Measurements from ENCODE around the gene PIK3C2G.

The PIK3C2G gene

GRCh38 chr12:18576648-18577047 lies 315.3 kb downstream of the PIK3C2G start:
- TF ChIP-seq POLR2AphosphoS5 (IDR thresholded peaks at IDR 0.05; ENCODE audit: low read depth, low read length), result no peak
- no peak for TF ChIP-seq TAF1 (IDR thresholded peaks at IDR 0.05; ENCODE audit: low read depth, low read length)
- no peak for TF ChIP-seq SPI1 (IDR thresholded peaks at IDR 0.05; ENCODE audit: low read depth, low read length)
- TF ChIP-seq POLR2A (IDR thresholded peaks at IDR 0.05; ENCODE audit: low read depth, low read length), result no peak
- TF ChIP-seq POU2F2 (IDR thresholded peaks at IDR 0.05; ENCODE audit: low read depth, low read length), result no peak
- no peak for TF ChIP-seq PAX5 (IDR thresholded peaks at IDR 0.05; ENCODE audit: insufficient read depth, low read length, severe bottlenecking)
- FAIRE-seq, result no peak
- DNase-seq (ENCODE audit: insufficient read length, low spot score), result no peak

DNA sequence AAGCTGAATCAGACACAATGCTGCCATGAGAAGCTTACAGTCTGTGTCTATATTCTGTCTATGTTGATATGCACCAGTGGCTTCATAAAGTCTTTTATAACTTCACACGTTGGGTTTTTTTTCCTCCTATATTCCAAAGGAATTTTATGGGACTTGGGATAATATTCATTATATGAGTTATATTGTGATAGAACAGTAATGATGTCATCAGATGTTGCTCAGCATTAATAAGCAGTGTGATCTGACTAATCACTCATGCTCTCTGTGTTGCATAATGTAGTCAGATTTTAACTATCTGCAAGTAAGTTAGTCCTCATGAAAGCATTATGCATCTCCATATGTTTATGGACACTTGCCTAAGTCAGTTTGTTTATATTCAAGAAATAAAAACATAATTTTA lies 316.9 kb downstream of the PIK3C2G start:
- DNase-seq (ENCODE audit: insufficient read length, low spot score) (no peak), FAIRE-seq (no peak)
- no peak for TF ChIP-seq POU2F2 (IDR thresholded peaks at IDR 0.05; ENCODE audit: low read depth, low read length)
- TF ChIP-seq TAF1 (IDR thresholded peaks at IDR 0.05; ENCODE audit: low read depth, low read length), result no peak

DNA sequence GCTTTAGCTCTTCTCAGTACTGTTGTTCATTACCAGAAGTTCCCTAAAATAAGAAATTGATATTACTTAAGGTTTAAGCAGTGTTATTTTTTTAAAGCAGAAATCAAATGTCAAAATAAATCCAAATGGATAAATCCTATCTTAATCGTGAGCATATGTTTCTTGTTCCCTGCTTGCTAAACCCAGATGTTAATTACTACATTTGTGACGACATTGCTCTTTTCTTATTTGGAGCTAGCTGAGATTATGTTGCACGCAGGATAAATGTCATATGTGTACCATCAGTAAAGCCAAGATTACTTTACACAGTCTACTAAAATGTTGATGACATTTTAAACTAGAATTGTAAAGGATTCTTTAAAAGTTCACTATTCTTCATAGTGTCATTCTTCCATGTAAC lies 319.0 kb downstream of the PIK3C2G start:
- no peak for DNase-seq (ENCODE audit: insufficient read length, low spot score)
- no peak for FAIRE-seq
- no peak for TF ChIP-seq PAX5 (IDR thresholded peaks at IDR 0.05; ENCODE audit: insufficient read depth, low read length, severe bottlenecking)
- no peak for TF ChIP-seq POLR2A (IDR thresholded peaks at IDR 0.05; ENCODE audit: low read depth, low read length)
- TF ChIP-seq POU2F2 (IDR thresholded peaks at IDR 0.05; ENCODE audit: low read depth, low read length), result no peak
- no peak for TF ChIP-seq SPI1 (IDR thresholded peaks at IDR 0.05; ENCODE audit: low read depth, low read length)
- no peak for TF ChIP-seq POLR2AphosphoS5 (IDR thresholded peaks at IDR 0.05; ENCODE audit: low read depth, low read length)
- TF ChIP-seq TAF1 (IDR thresholded peaks at IDR 0.05; ENCODE audit: low read depth, low read length), result no peak

DNA sequence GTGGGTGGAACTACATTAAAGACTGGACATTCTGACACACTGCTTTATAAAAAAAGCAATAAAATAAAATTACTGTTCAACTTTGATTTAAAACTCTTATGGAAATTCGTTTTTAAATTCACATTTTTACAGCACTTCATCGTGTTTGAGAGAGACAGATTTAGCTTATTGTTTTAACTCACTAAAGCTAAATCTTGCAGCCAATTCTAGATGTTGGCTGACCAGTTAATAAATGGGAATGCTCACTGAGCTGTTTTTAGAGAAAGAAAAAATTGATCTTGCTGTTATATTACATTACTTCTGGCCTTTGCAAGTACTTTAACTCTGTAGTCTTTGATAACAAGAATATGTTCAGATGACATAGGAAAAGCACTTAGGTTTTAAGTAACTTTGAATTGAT lies 319.4 kb downstream of the PIK3C2G start:
- no peak for DNase-seq (ENCODE audit: insufficient read length, low spot score)
- TF ChIP-seq SPI1 (IDR thresholded peaks at IDR 0.05; ENCODE audit: low read depth, low read length) (no peak), POLR2A (IDR thresholded peaks at IDR 0.05; ENCODE audit: low read depth, low read length) (no peak), POU2F2 (IDR thresholded peaks at IDR 0.05; ENCODE audit: low read depth, low read length) (no peak), PAX5 (IDR thresholded peaks at IDR 0.05; ENCODE audit: insufficient read depth, low read length, severe bottlenecking) (no peak), TAF1 (IDR thresholded peaks at IDR 0.05; ENCODE audit: low read depth, low read length) (no peak), POLR2AphosphoS5 (IDR thresholded peaks at IDR 0.05; ENCODE audit: low read depth, low read length) (no peak)
- FAIRE-seq, result no peak

- FAIRE-seq (no peak), DNase-seq (ENCODE audit: insufficient read length, low spot score) (no peak)
- no peak for TF ChIP-seq PAX5 (IDR thresholded peaks at IDR 0.05; ENCODE audit: insufficient read depth, low read length, severe bottlenecking)
- no peak for TF ChIP-seq POLR2A (IDR thresholded peaks at IDR 0.05; ENCODE audit: low read depth, low read length)
- no peak for TF ChIP-seq SPI1 (IDR thresholded peaks at IDR 0.05; ENCODE audit: low read depth, low read length)
- TF ChIP-seq POLR2AphosphoS5 (IDR thresholded peaks at IDR 0.05; ENCODE audit: low read depth, low read length), result no peak
- TF ChIP-seq TAF1 (IDR thresholded peaks at IDR 0.05; ENCODE audit: low read depth, low read length), result no peak
- TF ChIP-seq POU2F2 (IDR thresholded peaks at IDR 0.05; ENCODE audit: low read depth, low read length), result no peak
Observed at GRCh38 chr12:18581232-18581962, 320.1 kb downstream of the PIK3C2G start.

DNA sequence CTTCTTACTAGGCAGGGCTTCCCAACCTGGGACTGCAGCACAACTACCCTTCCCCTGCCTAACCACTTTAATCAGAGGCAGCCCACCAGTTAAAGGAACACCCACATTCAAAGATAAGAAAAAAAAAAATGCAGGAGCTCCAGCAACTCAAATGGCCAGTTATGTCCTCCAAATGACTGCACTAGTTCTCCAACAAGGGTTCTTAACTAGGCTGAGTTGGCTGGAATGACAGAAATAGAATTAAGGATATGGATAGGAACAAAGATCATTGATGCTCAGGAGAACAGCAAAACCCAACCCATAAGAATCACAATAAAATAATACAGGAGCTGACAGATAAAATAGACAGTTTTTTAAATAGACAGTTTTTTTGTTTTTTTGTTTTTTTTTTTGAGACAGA lies 322.3 kb downstream of the PIK3C2G start:
- FAIRE-seq (no peak), DNase-seq (ENCODE audit: insufficient read length, low spot score) (no peak)
- TF ChIP-seq TAF1 (IDR thresholded peaks at IDR 0.05; ENCODE audit: low read depth, low read length), result no peak
- TF ChIP-seq POLR2AphosphoS5 (IDR thresholded peaks at IDR 0.05; ENCODE audit: low read depth, low read length), result no peak
- TF ChIP-seq POU2F2 (IDR thresholded peaks at IDR 0.05; ENCODE audit: low read depth, low read length), result no peak
- no peak for TF ChIP-seq PAX5 (IDR thresholded peaks at IDR 0.05; ENCODE audit: insufficient read depth, low read length, severe bottlenecking)
- TF ChIP-seq POLR2A (IDR thresholded peaks at IDR 0.05; ENCODE audit: low read depth, low read length), result no peak
- TF ChIP-seq SPI1 (IDR thresholded peaks at IDR 0.05; ENCODE audit: low read depth, low read length), result no peak

GRCh38 chr12:18586581-18586980 lies 325.3 kb downstream of the PIK3C2G start:
- no peak for TF ChIP-seq POLR2A (IDR thresholded peaks at IDR 0.05; ENCODE audit: low read depth, low read length)
- no peak for TF ChIP-seq POLR2AphosphoS5 (IDR thresholded peaks at IDR 0.05; ENCODE audit: low read depth, low read length)
- no peak for TF ChIP-seq SPI1 (IDR thresholded peaks at IDR 0.05; ENCODE audit: low read depth, low read length)
- no peak for TF ChIP-seq PAX5 (IDR thresholded peaks at IDR 0.05; ENCODE audit: insufficient read depth, low read length, severe bottlenecking)
- no peak for TF ChIP-seq POU2F2 (IDR thresholded peaks at IDR 0.05; ENCODE audit: low read depth, low read length)
- no peak for TF ChIP-seq TAF1 (IDR thresholded peaks at IDR 0.05; ENCODE audit: low read depth, low read length)
- DNase-seq (ENCODE audit: insufficient read length, low spot score), result no peak
- no peak for FAIRE-seq

DNA sequence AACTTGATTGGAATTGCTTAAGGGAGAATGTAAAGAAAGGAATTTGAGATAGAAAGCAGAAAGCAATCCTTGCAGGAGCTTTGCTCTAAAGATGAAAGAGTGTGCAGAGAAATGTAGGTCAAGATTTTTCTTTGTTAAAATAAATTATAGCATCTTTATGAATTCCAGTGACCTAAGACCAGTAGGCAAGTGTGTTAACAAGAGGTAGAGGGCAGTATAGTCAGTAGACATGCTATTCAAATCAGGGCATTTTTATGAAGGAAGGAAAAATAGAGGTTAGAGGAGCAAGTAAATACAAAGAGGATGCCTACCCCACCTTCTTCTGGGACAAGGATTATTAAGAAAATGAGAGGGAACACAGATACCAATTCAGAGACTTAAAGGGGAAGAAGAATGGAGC lies 328.0 kb downstream of the PIK3C2G start:
- TF ChIP-seq POLR2A (IDR thresholded peaks at IDR 0.05; ENCODE audit: low read depth, low read length), result no peak
- TF ChIP-seq SPI1 (IDR thresholded peaks at IDR 0.05; ENCODE audit: low read depth, low read length), result no peak
- TF ChIP-seq TAF1 (IDR thresholded peaks at IDR 0.05; ENCODE audit: low read depth, low read length), result no peak
- TF ChIP-seq PAX5 (IDR thresholded peaks at IDR 0.05; ENCODE audit: insufficient read depth, low read length, severe bottlenecking), result no peak
- no peak for TF ChIP-seq POLR2AphosphoS5 (IDR thresholded peaks at IDR 0.05; ENCODE audit: low read depth, low read length)
- no peak for TF ChIP-seq POU2F2 (IDR thresholded peaks at IDR 0.05; ENCODE audit: low read depth, low read length)
- no peak for FAIRE-seq
- no peak for DNase-seq (ENCODE audit: insufficient read length, low spot score)

DNA sequence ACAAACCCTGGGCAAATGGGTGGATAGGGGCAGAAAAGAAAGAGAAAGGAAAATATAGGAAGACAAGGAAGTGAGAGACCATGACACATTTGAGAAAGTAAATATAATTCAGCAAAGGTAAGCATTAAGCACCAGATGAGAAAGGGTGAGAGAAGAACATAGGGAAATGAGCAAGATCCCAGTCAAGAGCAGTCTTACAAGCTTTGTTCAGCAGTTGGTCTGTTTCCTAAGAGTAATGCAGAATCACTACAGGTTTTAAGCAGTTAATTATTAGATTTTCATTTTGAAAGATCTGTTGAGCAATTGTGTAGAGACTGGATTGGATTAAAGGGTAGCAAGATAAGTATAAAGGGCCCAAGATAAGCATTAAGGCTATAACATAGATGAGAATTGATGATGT lies 330.2 kb downstream of the PIK3C2G start:
- TF ChIP-seq POLR2A (IDR thresholded peaks at IDR 0.05; ENCODE audit: low read depth, low read length), result no peak
- FAIRE-seq (no peak), DNase-seq (ENCODE audit: insufficient read length, low spot score) (no peak)

- FAIRE-seq (no peak), DNase-seq (ENCODE audit: insufficient read length, low spot score) (no peak)
- TF ChIP-seq POLR2AphosphoS5 (IDR thresholded peaks at IDR 0.05; ENCODE audit: low read depth, low read length) (no peak), POLR2A (IDR thresholded peaks at IDR 0.05; ENCODE audit: low read depth, low read length) (no peak), SPI1 (IDR thresholded peaks at IDR 0.05; ENCODE audit: low read depth, low read length) (no peak), TAF1 (IDR thresholded peaks at IDR 0.05; ENCODE audit: low read depth, low read length) (no peak), PAX5 (IDR thresholded peaks at IDR 0.05; ENCODE audit: insufficient read depth, low read length, severe bottlenecking) (no peak), POU2F2 (IDR thresholded peaks at IDR 0.05; ENCODE audit: low read depth, low read length) (no peak)
Observed at GRCh38 chr12:18595412-18595811, 334.1 kb downstream of the PIK3C2G start.

Measured in GM12891 (cell line).